MCF 10A (cell line): ENCODE measurements around the gene KDM4B. TPM values are rescaled to one million over a fixed set of nuclear protein-coding genes. Genes with fewer than 3 reads are reported as not detected.

Experiments
- BruUV-seq: library from RNA; stranded (reverse); fragments of 400-500 nt; replicated peaks from 2 replicates; lab custom pipeline; 2021; lab: Mats Ljungman, UMichigan
- CTCF ChIA-PET: fragments of 300-600 bp; sonication (Branson Sonifier 250); formaldehyde crosslinking; extraction: SDS; loops from one replicate; lab custom pipeline; 2021; ENCODE audit warnings: antibody characterized with exemption, inconsistent platforms; lab: Yijun Ruan, JAX
- POLR2A ChIA-PET: fragments of 300-600, 350-650 bp; sonication (Branson Sonifier 250); formaldehyde crosslinking; extraction: SDS; loops from one replicate; lab custom pipeline; 2020; ENCODE audit warnings: antibody characterized with exemption, inconsistent platforms; lab: Yijun Ruan, JAX
- DNase-seq: peaks from one replicate; pipeline ENCODE4 v3.0.0-alpha.2; 2018; ENCODE audit not compliant: unreplicated experiment
- H3K27ac Mint-ChIP-seq: one replicate; pipeline ENCODE4 v1.8.0; 2022; ENCODE audit warnings: mild to moderate bottlenecking, low read depth, mixed read lengths; ENCODE audit not compliant: unreplicated experiment
- H3K27me3 Mint-ChIP-seq: one replicate; pipeline ENCODE4 v1.8.0; 2022; ENCODE audit warnings: mixed read lengths; ENCODE audit not compliant: insufficient read depth, unreplicated experiment
- H3K36me3 Mint-ChIP-seq: one replicate; pipeline ENCODE4 v1.8.0; 2022; ENCODE audit warnings: mild to moderate bottlenecking, moderate library complexity, mixed read lengths; ENCODE audit not compliant: insufficient read depth, unreplicated experiment
- H3K4me1 Mint-ChIP-seq: one replicate; pipeline ENCODE4 v1.8.0; 2022; ENCODE audit warnings: mixed read lengths; ENCODE audit not compliant: insufficient read depth, unreplicated experiment
- H3K4me3 Mint-ChIP-seq: one replicate; pipeline ENCODE4 v1.8.0; 2022; ENCODE audit warnings: mild to moderate bottlenecking, moderate library complexity, mixed read lengths; ENCODE audit not compliant: unreplicated experiment
- H3K9me3 Mint-ChIP-seq: one replicate; pipeline ENCODE4 v1.8.0; 2022; ENCODE audit warnings: mixed read lengths; ENCODE audit not compliant: unreplicated experiment
- CTCF ChIP-seq: fragments of 200-600 bp; IDR thresholded peaks from one replicate; pipeline ENCODE4 v1.8.0; 2022; ENCODE audit warnings: antibody characterized with exemption, mild to moderate bottlenecking; ENCODE audit not compliant: unreplicated experiment
- intact Hi-C: fragments of 100-400 bp; cut with micrococcal nuclease; formaldehyde crosslinking; loops from 2 replicates; pipeline ENCODE4 v1.14.1; 2022
- total RNA-seq: library from RNA; stranded (reverse); gene quantifications from 2 replicates; pipeline ENCODE4 v1.2.3, GENCODE V29; 2022

Gene KDM4B
- total RNA-seq, 1 experiment from 2014 or later: 34.4 TPM

- CTCF ChIA-PET: no interaction called here
- H3K36me3 Mint-ChIP-seq: peaks cover 49% of the 10 kb centered on the region
- no peaks in the 10 kb centered on the region for H3K4me1 Mint-ChIP-seq
- no TSS peak for BruUV-seq
- no peak for TF ChIP-seq CTCF
- H3K27ac Mint-ChIP-seq: no peak overlapping the region
- POLR2A ChIA-PET: no interaction called here
- intact Hi-C loops: no loop called here
- no peaks in the 10 kb centered on the region for H3K27me3 Mint-ChIP-seq
- DNase-seq: no peak
- no peak overlapping the region for H3K4me3 Mint-ChIP-seq
- H3K9me3 Mint-ChIP-seq: no peaks in the 10 kb centered on the region
Measured at GRCh38 chr19:5070331-5070730, 101.4 kb downstream of the KDM4B start.

GRCh38 chr19:5070930-5071329 is 102.0 kb downstream of the KDM4B start:
- no peak overlapping the region for H3K27ac Mint-ChIP-seq
- no TSS peak for BruUV-seq

GRCh38 chr19:5071579-5071978 is 102.7 kb downstream of the KDM4B start:
- ChIA-PET POLR2A (no interaction called here), CTCF (interaction anchor here (0.6 kb wide), 1 partner anchor 25 kb away, joined by 5 read pairs; no protein-coding TSS in a partner anchor)
- TF ChIP-seq CTCF: no peak
- H3K36me3 Mint-ChIP-seq: peaks cover 57% of the 10 kb centered on the region
- H3K4me3 Mint-ChIP-seq: no peak overlapping the region
- intact Hi-C loops: no loop called here
- H3K9me3 Mint-ChIP-seq: no peaks in the 10 kb centered on the region
- H3K4me1 Mint-ChIP-seq: no peaks in the 10 kb centered on the region
- H3K27ac Mint-ChIP-seq: no peak overlapping the region
- H3K27me3 Mint-ChIP-seq: no peaks in the 10 kb centered on the region
- no peak for DNase-seq
- no TSS peak for BruUV-seq

More at GRCh38 chr19:5070930-5071329, 102.0 kb downstream of the KDM4B start:
- ChIA-PET POLR2A (no interaction called here), CTCF (no interaction called here)
- Mint-ChIP-seq H3K36me3 (peaks cover 53% of the 10 kb centered on the region), H3K9me3 (no peaks in the 10 kb centered on the region), H3K4me1 (no peaks in the 10 kb centered on the region), H3K27me3 (no peaks in the 10 kb centered on the region), H3K4me3 (no peak overlapping the region)
- DNase-seq: no peak
- no peak for TF ChIP-seq CTCF
- intact Hi-C loops: no loop called here

- BruUV-seq: no TSS peak
- DNase-seq: no peak
- H3K36me3 Mint-ChIP-seq: peaks cover 63% of the 10 kb centered on the region
- H3K4me3 Mint-ChIP-seq: no peak overlapping the region
- ChIA-PET CTCF (interaction anchor here (0.6 kb wide), 1 partner anchor 26 kb away, joined by 5 read pairs; no protein-coding TSS in a partner anchor), POLR2A (no interaction called here)
- H3K4me1 Mint-ChIP-seq: no peaks in the 10 kb centered on the region
- no peaks in the 10 kb centered on the region for H3K27me3 Mint-ChIP-seq
- H3K9me3 Mint-ChIP-seq: no peaks in the 10 kb centered on the region
- no peak overlapping the region for H3K27ac Mint-ChIP-seq
- no peak for TF ChIP-seq CTCF
- intact Hi-C loops: no loop called here
Measured at GRCh38 chr19:5072115-5072514, 103.2 kb downstream of the KDM4B start.
